ENCODE data around the gene NDUFA13. TPM values are rescaled to one million over a fixed set of nuclear protein-coding genes. Genes with fewer than 3 reads are reported as not detected.

NDUFA13 gene
- total RNA-seq, 1 experiment from 2014 or later: 339 TPM

DNA sequence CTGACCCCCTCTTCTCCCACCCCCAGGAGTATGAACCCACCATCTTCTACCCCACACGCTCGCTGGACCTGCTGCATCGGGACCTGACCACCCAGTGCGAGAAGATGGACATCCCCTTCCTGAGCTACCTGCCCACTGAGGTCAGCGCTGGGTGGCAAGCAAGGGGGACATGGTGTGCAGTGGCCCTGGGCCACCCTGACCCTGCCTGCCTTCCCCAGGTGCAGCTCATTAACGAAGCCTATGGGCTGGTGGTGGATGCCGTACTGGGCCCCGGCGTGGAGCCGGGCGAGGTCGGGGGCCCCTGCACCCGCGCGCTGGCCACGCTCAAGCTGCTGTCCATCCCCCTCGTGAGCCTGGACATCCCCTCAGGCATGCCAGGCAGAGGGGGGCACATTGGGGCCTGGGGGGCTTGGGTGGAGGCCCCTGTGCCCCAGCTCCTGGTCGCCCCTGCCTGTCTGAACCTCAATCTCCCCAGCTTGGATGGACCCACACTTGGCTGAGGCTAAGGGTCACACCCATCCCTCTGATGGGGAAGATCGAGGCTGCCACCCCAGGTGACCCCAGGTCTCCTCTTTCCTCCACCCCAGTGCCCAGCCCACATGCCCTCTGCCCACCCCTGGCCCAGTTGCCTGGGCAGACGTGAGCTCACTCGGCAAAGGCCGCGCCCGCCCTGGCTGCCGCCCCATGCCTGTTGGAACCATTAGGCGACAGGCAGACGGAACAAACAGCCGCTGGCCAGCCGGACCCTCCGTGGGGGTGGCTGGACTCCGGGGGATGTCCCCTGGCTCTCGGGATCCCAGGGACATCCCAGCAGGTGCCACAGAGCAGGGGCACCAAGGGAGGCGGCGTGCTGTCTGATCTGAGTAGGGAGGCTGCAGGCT, 19.5 kb downstream of the NDUFA13 start:
- ATAC-seq (no peak), DNase-seq (ENCODE audit: low read depth, low spot score) (no peak)
- Histone ChIP-seq H4K20me1 (ENCODE audit: insufficient read depth) (no peaks in the 10 kb centered on the region), H3K79me2 (ENCODE audit: insufficient read depth, low read length) (no peaks in the 10 kb centered on the region), H3K36me3 (ENCODE audit: control insufficient read depth in 1 of 2, insufficient read depth in 2 of 2, low read length in 2 of 2) (no peaks in the 10 kb centered on the region), H3K9me3 (ENCODE audit: control insufficient read depth in 1 of 2, insufficient read depth in 1 of 2, low read depth in 1 of 2, low read length in 2 of 2) (no peaks in the 10 kb centered on the region), H3K4me3 (replicated peaks in 1 of 2; ENCODE audit: low read depth in 1 of 2, low read length in 2 of 2) (no peak overlapping the region), H3K4me2 (ENCODE audit: low read length) (no peak overlapping the region), H3K4me1 (ENCODE audit: control insufficient read depth in 1 of 2, insufficient read depth in 2 of 2, low read length in 2 of 2) (peaks cover 4 to 20% of the 10 kb centered on the region in 2 experiments; a peak in 3 of 4 replicates), H3K9me2 (ENCODE audit: insufficient read depth) (no peaks in the 10 kb centered on the region), H3K27me3 (ENCODE audit: insufficient read depth, low read length) (no peaks in the 10 kb centered on the region), H2AFZ (ENCODE audit: low read depth, low read length, poor library complexity, severe bottlenecking) (no peak overlapping the region), H3K9ac (ENCODE audit: low read length) (no peak overlapping the region), H3K27ac (ENCODE audit: low read depth, low read length) (no peak overlapping the region)
- no peak for TF ChIP-seq YY1 (IDR thresholded peaks at IDR 0.05; ENCODE audit: extremely low read depth, insufficient replicate concordance, low read depth, low read length)
- no peak for TF ChIP-seq RAD21 (IDR thresholded peaks at IDR 0.05; ENCODE audit: low read depth)
- TF ChIP-seq, protein P1, sequence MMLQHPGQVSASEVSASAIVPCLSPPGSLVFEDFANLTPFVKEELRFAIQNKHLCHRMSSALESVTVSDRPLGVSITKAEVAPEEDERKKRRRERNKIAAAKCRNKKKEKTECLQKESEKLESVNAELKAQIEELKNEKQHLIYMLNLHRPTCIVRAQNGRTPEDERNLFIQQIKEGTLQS (IDR thresholded peaks at IDR 0.05): no peak
- TF ChIP-seq ZNF274 (IDR thresholded peaks at IDR 0.05; ENCODE audit: low read depth, low read length): no peak
- TF ChIP-seq FOSL1 (IDR thresholded peaks at IDR 0.05; ENCODE audit: low read depth): no peak
- TF ChIP-seq JUND (IDR thresholded peaks at IDR 0.05): no peak
- TF ChIP-seq, protein P2, sequence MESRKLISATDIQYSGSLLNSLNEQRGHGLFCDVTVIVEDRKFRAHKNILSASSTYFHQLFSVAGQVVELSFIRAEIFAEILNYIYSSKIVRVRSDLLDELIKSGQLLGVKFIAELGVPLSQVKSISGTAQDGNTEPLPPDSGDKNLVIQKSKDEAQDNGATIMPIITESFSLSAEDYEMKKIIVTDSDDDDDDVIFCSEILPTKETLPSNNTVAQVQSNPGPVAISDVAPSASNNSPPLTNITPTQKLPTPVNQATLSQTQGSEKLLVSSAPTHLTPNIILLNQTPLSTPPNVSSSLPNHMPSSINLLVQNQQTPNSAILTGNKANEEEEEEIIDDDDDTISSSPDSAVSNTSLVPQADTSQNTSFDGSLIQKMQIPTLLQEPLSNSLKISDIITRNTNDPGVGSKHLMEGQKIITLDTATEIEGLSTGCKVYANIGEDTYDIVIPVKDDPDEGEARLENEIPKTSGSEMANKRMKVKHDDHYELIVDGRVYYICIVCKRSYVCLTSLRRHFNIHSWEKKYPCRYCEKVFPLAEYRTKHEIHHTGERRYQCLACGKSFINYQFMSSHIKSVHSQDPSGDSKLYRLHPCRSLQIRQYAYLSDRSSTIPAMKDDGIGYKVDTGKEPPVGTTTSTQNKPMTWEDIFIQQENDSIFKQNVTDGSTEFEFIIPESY (IDR thresholded peaks at IDR 0.05; ENCODE audit: extremely low read depth, insufficient replicate concordance, low read length): no peak
- TF ChIP-seq SRF (IDR thresholded peaks at IDR 0.05; ENCODE audit: low read depth): no peak
- no peak for TF ChIP-seq EGR1 (IDR thresholded peaks at IDR 0.05; ENCODE audit: low read depth)
- TF ChIP-seq, protein P3, sequence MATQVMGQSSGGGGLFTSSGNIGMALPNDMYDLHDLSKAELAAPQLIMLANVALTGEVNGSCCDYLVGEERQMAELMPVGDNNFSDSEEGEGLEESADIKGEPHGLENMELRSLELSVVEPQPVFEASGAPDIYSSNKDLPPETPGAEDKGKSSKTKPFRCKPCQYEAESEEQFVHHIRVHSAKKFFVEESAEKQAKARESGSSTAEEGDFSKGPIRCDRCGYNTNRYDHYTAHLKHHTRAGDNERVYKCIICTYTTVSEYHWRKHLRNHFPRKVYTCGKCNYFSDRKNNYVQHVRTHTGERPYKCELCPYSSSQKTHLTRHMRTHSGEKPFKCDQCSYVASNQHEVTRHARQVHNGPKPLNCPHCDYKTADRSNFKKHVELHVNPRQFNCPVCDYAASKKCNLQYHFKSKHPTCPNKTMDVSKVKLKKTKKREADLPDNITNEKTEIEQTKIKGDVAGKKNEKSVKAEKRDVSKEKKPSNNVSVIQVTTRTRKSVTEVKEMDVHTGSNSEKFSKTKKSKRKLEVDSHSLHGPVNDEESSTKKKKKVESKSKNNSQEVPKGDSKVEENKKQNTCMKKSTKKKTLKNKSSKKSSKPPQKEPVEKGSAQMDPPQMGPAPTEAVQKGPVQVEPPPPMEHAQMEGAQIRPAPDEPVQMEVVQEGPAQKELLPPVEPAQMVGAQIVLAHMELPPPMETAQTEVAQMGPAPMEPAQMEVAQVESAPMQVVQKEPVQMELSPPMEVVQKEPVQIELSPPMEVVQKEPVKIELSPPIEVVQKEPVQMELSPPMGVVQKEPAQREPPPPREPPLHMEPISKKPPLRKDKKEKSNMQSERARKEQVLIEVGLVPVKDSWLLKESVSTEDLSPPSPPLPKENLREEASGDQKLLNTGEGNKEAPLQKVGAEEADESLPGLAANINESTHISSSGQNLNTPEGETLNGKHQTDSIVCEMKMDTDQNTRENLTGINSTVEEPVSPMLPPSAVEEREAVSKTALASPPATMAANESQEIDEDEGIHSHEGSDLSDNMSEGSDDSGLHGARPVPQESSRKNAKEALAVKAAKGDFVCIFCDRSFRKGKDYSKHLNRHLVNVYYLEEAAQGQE (IDR thresholded peaks at IDR 0.05; ENCODE audit: low read depth): no peak
- TF ChIP-seq, protein P4, sequence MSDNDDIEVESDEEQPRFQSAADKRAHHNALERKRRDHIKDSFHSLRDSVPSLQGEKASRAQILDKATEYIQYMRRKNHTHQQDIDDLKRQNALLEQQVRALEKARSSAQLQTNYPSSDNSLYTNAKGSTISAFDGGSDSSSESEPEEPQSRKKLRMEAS (IDR thresholded peaks at IDR 0.05): no peak
- TF ChIP-seq ZFX (IDR thresholded peaks at IDR 0.05): no peak
- TF ChIP-seq TCF7L2 (IDR thresholded peaks at IDR 0.05; ENCODE audit: borderline replicate concordance, extremely low read depth, insufficient read depth, insufficient read length): no peak
- TF ChIP-seq SP1 (IDR thresholded peaks at IDR 0.05; ENCODE audit: low read depth): no peak
- no peak for TF ChIP-seq POLR2AphosphoS5 (IDR thresholded peaks at IDR 0.05; ENCODE audit: low read depth, low read length)
- TF ChIP-seq CBX3 (IDR thresholded peaks at IDR 0.05; ENCODE audit: low read depth): no peak
- no peak for TF ChIP-seq EZH2 (IDR thresholded peaks at IDR 0.05)
- BruUV-seq (replicated peaks): no TSS peak
- ChIA-PET RAD21 (ENCODE audit: low non-redundant PET in 1 of 2, low total read pairs in 2 of 2, uncharacterized antibody in 2 of 2, unreplicated experiment in 2 of 2) (no interaction called here), POLR2A (interaction anchor here (0.5 kb wide), 1 partner anchor 1682 kb away, joined by 3 read pairs; no protein-coding TSS in a partner anchor), CTCF (no interaction called here)
- intact Hi-C loops (cut with micrococcal nuclease): no loop called here

All from HCT116 (cell line).